ENCODE data around the gene URAD.
"Not testable (repeated sequence)": the region's sequence is repeated elsewhere in the genome, so short reads cannot be mapped to it uniquely, and the experiment has no call there.

The URAD gene

GRCh38 chr13:27971776-27972477, 16.6 kb downstream of the URAD start:
- in situ Hi-C loops (cut with HindIII; ENCODE audit: low sequenced_read_pairs), result loop anchor here (5.0 kb wide), 1 partner anchor 50 kb away; no protein-coding TSS in a partner anchor

GRCh38 chr13:27971236-27971645, 17.3 kb downstream of the URAD start:
- in situ Hi-C loops (cut with HindIII; ENCODE audit: low sequenced_read_pairs), result loop anchor here (5.0 kb wide), 1 partner anchor 49 kb away; no protein-coding TSS in a partner anchor

GRCh38 chr13:27970382-27971235, 17.9 kb downstream of the URAD start:
- in situ Hi-C loops (cut with HindIII; ENCODE audit: low sequenced_read_pairs), result loop anchor here (5.0 kb wide), 1 partner anchor 48 kb away; no protein-coding TSS in a partner anchor

GRCh38 chr13:27969866-27970229, 18.6 kb downstream of the URAD start:
- in situ Hi-C loops (cut with HindIII; ENCODE audit: low sequenced_read_pairs), result loop anchor here (5.0 kb wide), 1 partner anchor 48 kb away; no protein-coding TSS in a partner anchor

GRCh38 chr13:27969082-27969865, 19.2 kb downstream of the URAD start, which contains the start of gene CDX2:
Gene CDX2, minus strand, starts transcription at chr13:27969315. Its CDS starts 309 bp downstream, at chr13:27969006.
- in situ Hi-C loops (cut with HindIII; ENCODE audit: low sequenced_read_pairs), result no loop called here

GRCh38 chr13:27968316-27969081, 20.0 kb downstream of the URAD start:
- in situ Hi-C loops (cut with HindIII; ENCODE audit: low sequenced_read_pairs), result no loop called here

- in situ Hi-C loops (cut with HindIII; ENCODE audit: low sequenced_read_pairs), result no loop called here
These were observed 20.7 kb downstream of the URAD start for GRCh38 chr13:27967736-27968315.

GRCh38 chr13:27967203-27967735, 21.2 kb downstream of the URAD start:
- in situ Hi-C loops (cut with HindIII; ENCODE audit: low sequenced_read_pairs), result no loop called here

GRCh38 chr13:27966641-27967202, 21.8 kb downstream of the URAD start:
- in situ Hi-C loops (cut with HindIII; ENCODE audit: low sequenced_read_pairs), result no loop called here

GRCh38 chr13:27965740-27966640, 22.5 kb downstream of the URAD start:
- in situ Hi-C loops (cut with HindIII; ENCODE audit: low sequenced_read_pairs), result no loop called here

- in situ Hi-C loops (cut with HindIII; ENCODE audit: low sequenced_read_pairs), result no loop called here
These were observed 23.2 kb downstream of the URAD start for GRCh38 chr13:27965343-27965739.

- in situ Hi-C loops (cut with HindIII; ENCODE audit: low sequenced_read_pairs), result no loop called here
These were observed 23.7 kb downstream of the URAD start for GRCh38 chr13:27964741-27965323.

- in situ Hi-C loops (cut with HindIII; ENCODE audit: low sequenced_read_pairs), result not testable (repeated sequence)
These were observed 24.3 kb downstream of the URAD start for GRCh38 chr13:27964206-27964605.

GRCh38 chr13:27963491-27963890, 25.0 kb downstream of the URAD start:
- in situ Hi-C loops (cut with HindIII; ENCODE audit: low sequenced_read_pairs), result no loop called here

GRCh38 chr13:27962982-27963381, 25.5 kb downstream of the URAD start:
- in situ Hi-C loops (cut with HindIII; ENCODE audit: low sequenced_read_pairs), result no loop called here

- in situ Hi-C loops (cut with HindIII; ENCODE audit: low sequenced_read_pairs), result no loop called here
These were observed 26.2 kb downstream of the URAD start for GRCh38 chr13:27962128-27962841.

All from endothelial cell of hepatic sinusoid (primary cell).